Epithelial cell of prostate (primary cell): ENCODE data around the gene HDHD3.
"Not testable (repeated sequence)": the region's sequence is repeated elsewhere in the genome, so short reads cannot be mapped to it uniquely, and the experiment has no call there.

Source experiments
- DNase-seq: peaks from one replicate; pipeline ENCODE4 v3.0.0-alpha.2; 2011; ENCODE audit warnings: low read depth, low spot score
- H3K27ac ChIP-seq: fragments of 450-650 bp; 2 replicates; pipeline ENCODE4 v1.5.1; 2017; ENCODE audit warnings: mild to moderate bottlenecking

HDHD3 gene

GRCh38 chr9:113376634-113377567 is at the start of gene HDHD3:
Gene HDHD3, minus strand, starts transcription at chr9:113376986. Its CDS starts 2,632 bp downstream, at chr9:113374354.
- peak within 1 kb of the TSS; percentile 46 for H3K27ac ChIP-seq

GRCh38 chr9:113425072-113425471 is 48.3 kb upstream of the HDHD3 start:
- H3K27ac ChIP-seq: no peak overlapping the region
- DNase-seq: no peak

More at GRCh38 chr9:113376634-113377567, at the start of gene HDHD3:
- no peak for DNase-seq

- no peak for DNase-seq
- H3K27ac ChIP-seq: no peak overlapping the region
These were observed 44.9 kb upstream of the HDHD3 start for GRCh38 chr9:113421726-113422125.

GRCh38 chr9:113417370-113417769 is 40.6 kb upstream of the HDHD3 start:
- no peak for DNase-seq
- no peak overlapping the region for H3K27ac ChIP-seq

DNA sequence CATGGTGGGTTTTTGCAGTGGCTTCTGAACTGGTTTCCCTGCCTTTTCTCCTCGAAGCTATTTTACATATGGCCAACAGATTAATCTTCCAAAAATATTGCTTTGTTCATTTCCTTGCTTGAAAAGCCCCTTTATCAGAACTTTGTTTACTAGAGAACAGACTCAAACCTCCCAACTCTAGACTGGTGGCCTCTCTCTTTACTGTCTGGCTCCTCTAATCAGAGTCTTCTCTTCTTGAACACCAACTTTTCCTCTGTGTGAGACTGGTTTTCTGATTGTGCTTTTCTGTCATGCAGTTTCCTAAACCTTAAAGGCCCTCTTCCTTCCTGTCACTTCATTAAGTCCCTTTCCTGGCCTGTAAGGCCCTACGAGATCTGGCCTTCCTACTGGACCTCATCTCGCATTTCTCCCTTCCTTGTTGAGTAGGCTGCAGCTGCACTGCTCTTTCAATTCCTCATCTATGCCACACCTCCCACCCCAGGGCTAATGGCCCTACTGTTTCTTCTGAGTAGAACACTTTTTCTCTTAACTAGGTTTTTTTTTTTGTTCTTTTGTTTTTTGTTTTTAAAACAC is 39.4 kb upstream of the HDHD3 start:
- DNase-seq: no peak
- H3K27ac ChIP-seq: no peak overlapping the region

- H3K27ac ChIP-seq: peak within 1 kb of the TSS; percentile 94
- DNase-seq: peak; percentile 72
These were observed 33.5 kb upstream of the HDHD3 start, which contains the start of the genes C9orf43 and POLE3 for GRCh38 chr9:113410207-113410864. Gene C9orf43, plus strand, starts transcription at chr9:113410747. Its CDS starts 2,747 bp downstream, at chr9:113413494. Gene POLE3, minus strand, starts transcription at chr9:113410675. Its CDS starts 382 bp downstream, at chr9:113410293.

DNA sequence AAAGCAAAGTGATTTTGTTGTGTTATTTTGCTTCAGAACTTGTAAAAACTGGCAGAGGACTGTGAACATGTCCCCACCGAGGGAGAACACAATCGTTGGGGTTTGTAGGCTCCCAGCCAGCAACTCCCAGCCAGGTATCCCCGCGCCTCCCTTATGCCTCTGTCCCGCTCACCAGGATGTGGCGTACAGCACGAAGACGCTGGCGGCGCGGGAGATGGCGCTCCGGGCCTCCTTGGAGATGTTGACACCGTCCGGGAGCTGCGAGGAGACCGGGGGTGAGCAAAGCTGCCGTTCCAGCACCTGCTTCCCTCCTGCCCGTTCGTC is 33.1 kb upstream of the HDHD3 start:
- peak overlapping the region; percentile 94 for H3K27ac ChIP-seq
- DNase-seq: no peak

GRCh38 chr9:113409481-113409880 is 32.7 kb upstream of the HDHD3 start:
- H3K27ac ChIP-seq: peak overlapping the region; percentile 94
- DNase-seq: no peak

DNA sequence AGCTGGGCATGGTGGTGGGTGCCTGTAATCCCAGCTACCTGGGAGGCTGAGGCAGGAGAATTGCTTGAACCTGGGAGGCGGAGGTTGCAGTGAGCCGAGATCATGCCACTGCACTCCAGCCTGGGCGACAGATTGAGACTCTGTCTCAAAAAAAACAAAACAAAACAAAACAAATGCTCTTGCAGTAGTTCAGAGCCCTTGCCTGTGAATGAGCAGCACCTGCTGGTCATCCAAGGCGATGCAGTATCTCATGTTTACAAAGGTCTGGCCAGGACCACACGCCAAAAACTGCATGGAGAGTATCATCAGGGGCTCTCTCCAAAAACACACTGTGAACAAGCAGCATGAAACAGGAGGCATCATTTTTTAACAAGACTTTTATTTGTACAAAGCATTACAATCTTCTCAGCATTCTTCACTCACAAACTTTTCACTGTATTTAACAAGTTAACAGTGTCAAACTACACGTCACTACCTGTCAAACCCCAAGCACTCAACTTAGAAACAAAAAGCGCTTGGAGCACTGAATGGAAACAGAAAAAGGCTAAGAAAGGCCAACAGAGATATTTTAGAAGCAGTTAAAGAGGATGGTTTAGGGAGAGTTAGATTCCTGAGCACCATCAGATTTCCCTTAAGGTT is 30.2 kb upstream of the HDHD3 start:
- not testable (repeated sequence) for H3K27ac ChIP-seq, DNase-seq

DNA sequence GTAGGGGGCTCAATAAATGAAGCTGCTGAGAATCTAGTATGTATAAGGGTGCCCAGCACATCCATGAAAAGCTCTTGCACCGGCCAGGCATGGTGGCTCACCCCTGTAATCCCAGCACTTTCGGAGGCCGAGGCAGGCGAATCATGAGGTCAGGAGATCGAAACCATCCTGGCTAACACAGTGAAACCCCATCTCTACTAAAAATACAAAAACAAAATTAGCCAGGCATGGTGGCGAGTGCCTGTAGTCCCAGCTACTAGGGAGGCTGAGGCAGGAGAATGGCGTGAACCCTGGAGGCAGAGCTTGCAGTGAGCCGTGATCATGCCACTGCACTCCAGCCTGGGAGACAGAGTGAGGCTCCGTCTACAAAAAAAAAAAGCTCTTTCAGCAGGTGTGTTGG is 29.6 kb upstream of the HDHD3 start:
- DNase-seq, H3K27ac ChIP-seq: not testable (repeated sequence)

- no peak for DNase-seq
- H3K27ac ChIP-seq: no peak overlapping the region
These were observed 26.9 kb upstream of the HDHD3 start for GRCh38 chr9:113403646-113404045.

DNA sequence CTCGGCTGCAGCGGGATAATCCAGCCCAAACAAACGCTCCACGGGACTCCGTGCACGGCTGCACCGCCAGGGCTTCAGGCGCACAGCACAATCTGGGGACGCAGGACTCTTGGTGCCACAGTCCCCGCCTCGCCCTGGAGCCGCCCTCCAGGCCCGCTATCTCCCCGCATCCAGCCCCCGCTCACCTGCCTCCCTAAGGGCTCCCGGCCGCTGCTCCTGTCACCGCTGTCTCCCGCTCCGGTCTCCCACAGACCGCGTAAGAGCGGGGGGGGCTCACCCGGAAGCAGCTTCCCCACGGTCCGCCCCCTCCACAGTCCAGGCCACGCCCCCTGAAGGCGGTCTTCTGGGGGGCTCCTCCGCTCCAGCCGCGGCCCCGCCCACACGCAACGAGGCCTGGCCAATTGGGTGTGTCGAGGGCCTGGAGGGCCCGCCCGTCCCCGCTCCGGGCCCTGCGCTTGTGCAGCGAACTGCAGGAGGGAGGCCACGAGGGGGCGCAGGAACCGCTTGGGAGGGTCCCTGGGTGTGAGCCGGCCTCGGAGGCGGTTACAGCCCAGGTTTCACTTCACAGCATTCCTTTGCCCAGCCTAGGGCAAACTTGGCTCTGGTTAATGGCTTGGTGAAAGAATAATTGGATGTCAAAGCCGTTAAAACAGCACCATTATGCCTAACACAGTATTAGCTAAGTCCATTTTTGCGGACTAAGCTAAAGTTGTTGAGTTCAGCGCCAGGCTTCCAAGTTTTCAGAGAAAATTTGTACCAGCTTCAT is 24.4 kb upstream of the HDHD3 start, which contains the start of gene ALAD:
Gene ALAD (minus strand): TSS at position 258 of the 766 bp plus-strand sequence. CDS start 7,725 bp downstream, outside the sequence.
- H3K27ac ChIP-seq: peak within 1 kb of the TSS; percentile 12
- peak; percentile 79 for DNase-seq

DNA sequence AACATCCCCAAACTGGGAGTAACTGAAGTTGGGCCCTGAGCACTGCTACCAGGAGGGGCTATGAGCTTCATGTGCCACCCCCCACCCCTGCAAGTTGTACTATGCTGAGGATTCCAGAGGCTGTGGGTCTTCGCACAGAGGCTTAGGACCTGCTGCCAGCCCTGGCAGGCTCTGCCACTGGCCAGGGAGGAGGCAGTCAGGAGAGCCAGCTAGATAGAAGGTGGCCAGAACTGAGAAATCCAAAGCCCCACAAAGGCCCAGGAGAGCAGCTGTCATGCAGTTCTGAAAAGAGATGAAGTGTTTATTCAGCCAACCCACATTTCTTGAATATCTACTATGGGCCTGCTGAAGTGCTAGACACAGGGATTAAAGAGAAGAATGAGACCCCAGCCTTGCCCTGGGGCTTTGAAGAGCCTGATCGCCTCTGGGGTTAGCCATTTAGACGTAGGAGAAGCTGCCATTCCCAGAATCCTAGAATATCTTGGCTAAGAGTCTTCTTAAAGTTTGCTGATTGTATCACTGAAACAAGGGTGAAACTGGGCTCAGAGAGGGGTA is 22.9 kb upstream of the HDHD3 start:
- H3K27ac ChIP-seq: no peak overlapping the region
- DNase-seq: no peak

DNA sequence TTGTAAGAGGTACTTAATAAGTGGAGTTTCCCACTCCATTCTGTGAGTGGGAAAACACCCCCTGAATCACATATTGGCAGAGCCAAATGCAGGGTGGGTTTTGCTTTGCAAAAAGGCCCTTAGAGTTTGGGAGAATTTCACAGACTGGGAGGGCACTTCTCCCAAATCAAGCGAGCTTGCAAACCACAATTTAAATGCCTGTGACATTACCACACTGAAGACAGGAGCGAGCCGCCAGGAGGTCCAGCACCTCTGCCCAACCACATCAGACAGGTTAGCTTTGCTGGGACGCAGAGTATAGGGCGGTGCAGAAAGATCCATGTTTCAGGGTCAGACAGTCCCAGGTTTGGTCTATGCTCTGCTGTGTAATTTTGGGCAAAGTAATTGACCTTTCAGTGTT is 22.0 kb upstream of the HDHD3 start:
- no peak overlapping the region for H3K27ac ChIP-seq
- DNase-seq: no peak

DNA sequence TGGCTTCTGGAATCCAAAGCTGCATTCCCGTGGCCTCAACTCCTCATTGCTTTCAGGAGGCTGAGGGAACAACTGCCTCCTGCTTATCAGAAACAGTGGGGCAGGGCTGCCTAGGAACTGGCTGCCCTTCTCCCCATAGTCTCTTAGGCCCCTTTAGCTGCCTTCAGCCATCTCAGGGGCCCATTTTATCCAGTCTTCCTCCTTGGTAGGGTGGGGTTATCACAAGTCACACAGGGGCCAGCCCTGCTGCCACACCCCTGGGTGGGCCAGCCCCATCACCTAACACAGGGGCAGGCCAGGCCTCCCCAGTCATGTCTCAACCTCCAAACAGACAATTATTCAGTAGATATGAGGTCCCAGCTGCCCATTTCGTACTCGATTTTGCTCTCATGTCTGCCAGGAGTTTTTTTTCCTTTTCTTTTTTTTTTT is 20.4 kb upstream of the HDHD3 start:
- H3K27ac ChIP-seq: no peak overlapping the region
- DNase-seq: no peak

DNA sequence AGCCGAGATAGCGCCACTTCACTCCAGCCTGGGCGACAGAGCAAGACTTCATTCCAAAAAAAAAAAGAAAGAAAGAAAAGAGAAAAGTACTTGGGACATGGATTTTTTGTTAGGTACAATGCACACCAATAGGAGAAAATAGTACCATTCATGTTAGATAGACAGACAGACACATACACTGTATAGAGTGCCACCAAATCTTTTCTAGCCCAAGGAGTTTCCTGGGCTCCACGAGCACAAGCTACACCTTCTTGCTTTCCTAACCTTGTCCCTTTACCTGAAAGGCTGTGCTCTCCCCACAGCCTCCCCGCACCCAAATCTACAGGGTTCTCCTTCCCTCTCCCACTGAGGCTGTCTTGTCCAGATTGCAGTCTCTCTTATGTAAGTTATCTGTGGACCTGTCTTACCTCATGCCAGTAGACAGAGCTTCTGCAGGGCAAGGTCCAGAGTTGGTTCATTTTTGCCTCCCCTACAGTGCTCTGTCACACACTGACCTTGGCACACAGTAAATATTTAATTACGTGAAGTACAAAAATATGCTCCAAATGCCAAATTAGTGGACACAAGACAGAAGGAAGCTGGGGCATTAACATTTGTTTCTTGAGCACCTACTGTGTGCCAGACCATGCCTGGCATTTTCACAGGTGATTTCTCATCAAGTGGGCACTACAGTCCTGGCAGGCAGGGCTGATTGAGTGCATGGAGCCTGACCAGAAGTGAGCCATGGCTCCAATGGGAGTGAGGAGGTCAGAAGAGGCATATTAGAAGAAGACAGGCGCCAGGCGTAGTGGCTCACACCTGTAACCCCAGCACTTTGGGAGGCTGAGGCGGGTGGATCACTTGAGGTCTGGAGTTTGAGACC is 18.4 kb upstream of the HDHD3 start:
- DNase-seq: no peak
- H3K27ac ChIP-seq: no peak overlapping the region

- no peak overlapping the region for H3K27ac ChIP-seq
- no peak for DNase-seq
These were observed 16.5 kb upstream of the HDHD3 start for GRCh38 chr9:113393281-113393680.

DNA sequence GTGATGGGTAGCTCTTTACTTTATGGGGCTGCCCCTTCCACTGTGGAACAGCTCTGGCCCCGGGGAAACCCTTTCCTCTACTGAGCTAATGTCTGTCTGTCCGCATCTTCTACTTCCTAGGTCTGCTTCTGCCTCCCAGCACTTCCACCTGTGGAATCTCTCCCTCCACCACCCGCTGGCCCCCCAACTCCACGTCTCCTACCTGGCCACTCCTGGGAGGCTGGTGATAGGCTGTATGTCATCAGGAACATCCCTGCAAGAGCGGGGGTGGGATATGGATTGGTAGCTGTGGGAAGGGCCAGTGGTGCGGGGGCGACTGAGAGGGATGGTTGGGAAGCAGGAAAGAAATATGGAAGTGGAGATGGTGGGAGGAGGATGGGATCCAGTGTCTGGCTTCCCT is 15.1 kb upstream of the HDHD3 start:
- no peak for DNase-seq
- no peak overlapping the region for H3K27ac ChIP-seq
